ENCODE data around the gene LHFPL3.

LHFPL3 gene

GRCh38 chr7:104883248-104883717 lies 554.9 kb downstream of the LHFPL3 start:
- DNase-seq (ENCODE audit: extremely low read depth, low read depth), result no peak
- TF ChIP-seq CTCF (IDR thresholded peaks at IDR 0.05; ENCODE audit: low read depth, low read length), result no peak

GRCh38 chr7:104883718-104884452 lies 555.5 kb downstream of the LHFPL3 start:
- peak; percentile 99 for TF ChIP-seq CTCF (IDR thresholded peaks at IDR 0.05; ENCODE audit: low read depth, low read length)
- peak; percentile 43 for DNase-seq (ENCODE audit: extremely low read depth, low read depth)

- no peak for DNase-seq (ENCODE audit: extremely low read depth, low read depth)
- TF ChIP-seq CTCF (IDR thresholded peaks at IDR 0.05; ENCODE audit: low read depth, low read length), result no peak
These were observed 558.2 kb downstream of the LHFPL3 start for GRCh38 chr7:104886651-104887050.

- DNase-seq (ENCODE audit: extremely low read depth, low read depth), result no peak
- no peak for TF ChIP-seq CTCF (IDR thresholded peaks at IDR 0.05; ENCODE audit: low read depth, low read length)
These were observed 561.8 kb downstream of the LHFPL3 start for GRCh38 chr7:104890216-104890615.

- no peak for DNase-seq (ENCODE audit: extremely low read depth, low read depth)
- TF ChIP-seq CTCF (IDR thresholded peaks at IDR 0.05; ENCODE audit: low read depth, low read length), result no peak
These were observed 563.5 kb downstream of the LHFPL3 start for GRCh38 chr7:104891949-104892348.

- no peak for TF ChIP-seq CTCF (IDR thresholded peaks at IDR 0.05; ENCODE audit: low read depth, low read length)
- DNase-seq (ENCODE audit: extremely low read depth, low read depth), result no peak
These were observed 565.9 kb downstream of the LHFPL3 start for GRCh38 chr7:104894314-104894713.

- DNase-seq (ENCODE audit: extremely low read depth, low read depth), result no peak
- TF ChIP-seq CTCF (IDR thresholded peaks at IDR 0.05; ENCODE audit: low read depth, low read length), result no peak
These were observed 566.5 kb downstream of the LHFPL3 start for GRCh38 chr7:104894726-104895521.

Data from AG09319 (cell line).